GM10248 (cell line): ENCODE data around the gene GP1BB.

Source experiments
- CTCF ChIA-PET: fragments of 300-600 bp; sonication (Branson Sonifier 250); formaldehyde crosslinking; extraction: SDS; loops from one replicate; lab custom pipeline; 2021; ENCODE audit warnings: antibody characterized with exemption; lab: Yijun Ruan, JAX
- POLR2A ChIA-PET: fragments of 350-650 bp; sonication (Branson Sonifier 250); formaldehyde crosslinking; extraction: SDS; loops from one replicate; lab custom pipeline; 2020; ENCODE audit warnings: antibody characterized with exemption; lab: Yijun Ruan, JAX
- DNase-seq: peaks from one replicate; pipeline ENCODE4 v3.0.0; 2012; ENCODE audit errors: extremely low spot score
- TF ChIP-seq, protein P1 (sequence below): IDR thresholded peaks from 2 replicates; pipeline ENCODE4 v1.5.1; 2012; ENCODE audit warnings: mild to moderate bottlenecking, low read depth; ENCODE audit errors: extremely low read depth, missing control alignments, control extremely low read depth

The GP1BB gene

DNA sequence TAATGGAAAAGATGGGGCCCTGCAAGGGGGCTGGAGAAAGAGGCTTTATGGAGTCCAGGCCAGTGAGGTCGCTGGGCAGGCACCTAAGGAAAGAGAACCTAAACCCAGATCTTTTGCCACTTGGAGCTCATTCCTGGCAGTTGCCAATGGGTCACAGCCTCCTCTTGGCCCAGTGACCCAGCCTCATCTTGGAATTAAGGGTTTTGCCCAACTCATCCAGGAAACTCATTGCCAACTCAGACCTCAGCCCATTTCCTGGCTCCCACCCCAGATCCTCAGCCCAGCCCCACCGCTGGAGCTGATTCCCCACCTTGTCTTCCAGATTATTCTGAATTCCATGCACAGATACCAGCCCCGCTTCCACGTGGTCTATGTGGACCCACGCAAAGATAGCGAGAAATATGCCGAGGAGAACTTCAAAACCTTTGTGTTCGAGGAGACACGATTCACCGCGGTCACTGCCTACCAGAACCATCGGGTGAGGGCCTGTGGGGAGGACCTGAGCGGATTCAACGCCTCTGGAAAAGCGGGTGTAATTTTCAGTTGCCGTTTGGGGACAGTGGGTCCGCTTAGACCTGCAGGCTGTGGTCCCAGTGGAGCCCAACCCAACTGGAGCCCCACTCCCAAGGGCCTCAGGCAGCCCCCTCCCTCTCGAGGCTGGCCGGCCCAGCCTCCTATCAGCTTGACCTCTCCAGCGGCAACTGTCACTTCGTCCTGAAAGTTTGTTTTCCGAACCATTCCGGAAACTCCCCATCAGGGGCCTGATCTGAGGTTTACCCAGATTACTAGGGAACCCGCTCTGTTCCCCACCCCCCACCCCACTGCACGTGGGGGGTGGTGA, 41.5 kb downstream of the GP1BB start:
- DNase-seq, result no peak
- TF ChIP-seq, protein P1, sequence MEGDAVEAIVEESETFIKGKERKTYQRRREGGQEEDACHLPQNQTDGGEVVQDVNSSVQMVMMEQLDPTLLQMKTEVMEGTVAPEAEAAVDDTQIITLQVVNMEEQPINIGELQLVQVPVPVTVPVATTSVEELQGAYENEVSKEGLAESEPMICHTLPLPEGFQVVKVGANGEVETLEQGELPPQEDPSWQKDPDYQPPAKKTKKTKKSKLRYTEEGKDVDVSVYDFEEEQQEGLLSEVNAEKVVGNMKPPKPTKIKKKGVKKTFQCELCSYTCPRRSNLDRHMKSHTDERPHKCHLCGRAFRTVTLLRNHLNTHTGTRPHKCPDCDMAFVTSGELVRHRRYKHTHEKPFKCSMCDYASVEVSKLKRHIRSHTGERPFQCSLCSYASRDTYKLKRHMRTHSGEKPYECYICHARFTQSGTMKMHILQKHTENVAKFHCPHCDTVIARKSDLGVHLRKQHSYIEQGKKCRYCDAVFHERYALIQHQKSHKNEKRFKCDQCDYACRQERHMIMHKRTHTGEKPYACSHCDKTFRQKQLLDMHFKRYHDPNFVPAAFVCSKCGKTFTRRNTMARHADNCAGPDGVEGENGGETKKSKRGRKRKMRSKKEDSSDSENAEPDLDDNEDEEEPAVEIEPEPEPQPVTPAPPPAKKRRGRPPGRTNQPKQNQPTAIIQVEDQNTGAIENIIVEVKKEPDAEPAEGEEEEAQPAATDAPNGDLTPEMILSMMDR, result no peak
- CTCF ChIA-PET, result interaction anchor here (0.9 to 1.8 kb wide), 6 partner anchors 8 to 85 kb away, joined by 3 to 5 read pairs (median 3); no protein-coding TSS in a partner anchor
- POLR2A ChIA-PET, result no interaction called here

DNA sequence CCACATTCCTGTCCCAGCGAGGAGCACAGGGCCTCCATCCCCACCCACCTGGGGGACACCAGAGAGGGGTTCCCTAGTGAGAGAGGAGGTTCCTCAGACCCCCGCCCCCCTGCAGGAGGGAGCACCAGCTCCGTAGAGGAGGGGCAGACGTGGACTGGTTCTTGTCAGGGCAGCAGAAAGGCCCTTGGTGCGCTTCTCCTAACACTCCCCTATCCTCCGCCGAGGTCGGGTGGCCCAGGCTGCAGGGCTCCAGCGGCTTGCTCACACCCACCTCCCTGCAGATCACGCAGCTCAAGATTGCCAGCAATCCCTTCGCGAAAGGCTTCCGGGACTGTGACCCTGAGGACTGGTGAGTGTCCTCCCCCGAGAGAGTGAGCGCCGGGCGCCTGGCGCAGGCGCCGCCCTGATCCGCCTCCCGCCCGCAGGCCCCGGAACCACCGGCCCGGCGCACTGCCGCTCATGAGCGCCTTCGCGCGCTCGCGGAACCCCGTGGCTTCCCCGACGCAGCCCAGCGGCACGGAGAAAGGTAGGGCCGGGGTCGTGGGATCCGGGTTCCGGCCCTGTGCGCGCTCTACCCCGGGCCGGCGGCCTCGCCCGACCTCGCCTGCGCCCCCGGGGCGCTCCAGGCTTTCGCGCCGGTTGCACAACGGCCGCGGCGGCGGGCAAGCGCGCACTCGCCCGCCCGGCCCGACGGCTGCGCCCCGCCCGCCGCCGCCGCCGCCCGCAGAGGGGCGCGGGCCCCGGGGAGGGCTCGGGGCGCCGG, 42.3 kb downstream of the GP1BB start:
- ChIA-PET CTCF (no interaction called here), POLR2A (no interaction called here)
- TF ChIP-seq, protein P1, result no peak
- no peak for DNase-seq

DNA sequence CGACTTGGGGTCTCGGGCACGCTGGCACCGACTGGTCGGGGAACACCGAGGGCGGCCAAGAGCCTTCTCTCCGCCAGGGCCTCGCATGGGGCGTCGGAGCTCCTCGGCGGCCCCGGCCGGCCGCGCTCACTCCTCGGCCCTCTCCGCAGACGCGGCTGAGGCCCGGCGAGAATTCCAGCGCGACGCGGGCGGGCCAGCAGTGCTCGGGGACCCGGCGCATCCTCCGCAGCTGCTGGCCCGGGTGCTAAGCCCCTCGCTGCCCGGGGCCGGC, 42.8 kb downstream of the GP1BB start:
- TF ChIP-seq, protein P1, result no peak
- CTCF ChIA-PET, result no interaction called here
- DNase-seq, result no peak
- POLR2A ChIA-PET, result no interaction called here

DNA sequence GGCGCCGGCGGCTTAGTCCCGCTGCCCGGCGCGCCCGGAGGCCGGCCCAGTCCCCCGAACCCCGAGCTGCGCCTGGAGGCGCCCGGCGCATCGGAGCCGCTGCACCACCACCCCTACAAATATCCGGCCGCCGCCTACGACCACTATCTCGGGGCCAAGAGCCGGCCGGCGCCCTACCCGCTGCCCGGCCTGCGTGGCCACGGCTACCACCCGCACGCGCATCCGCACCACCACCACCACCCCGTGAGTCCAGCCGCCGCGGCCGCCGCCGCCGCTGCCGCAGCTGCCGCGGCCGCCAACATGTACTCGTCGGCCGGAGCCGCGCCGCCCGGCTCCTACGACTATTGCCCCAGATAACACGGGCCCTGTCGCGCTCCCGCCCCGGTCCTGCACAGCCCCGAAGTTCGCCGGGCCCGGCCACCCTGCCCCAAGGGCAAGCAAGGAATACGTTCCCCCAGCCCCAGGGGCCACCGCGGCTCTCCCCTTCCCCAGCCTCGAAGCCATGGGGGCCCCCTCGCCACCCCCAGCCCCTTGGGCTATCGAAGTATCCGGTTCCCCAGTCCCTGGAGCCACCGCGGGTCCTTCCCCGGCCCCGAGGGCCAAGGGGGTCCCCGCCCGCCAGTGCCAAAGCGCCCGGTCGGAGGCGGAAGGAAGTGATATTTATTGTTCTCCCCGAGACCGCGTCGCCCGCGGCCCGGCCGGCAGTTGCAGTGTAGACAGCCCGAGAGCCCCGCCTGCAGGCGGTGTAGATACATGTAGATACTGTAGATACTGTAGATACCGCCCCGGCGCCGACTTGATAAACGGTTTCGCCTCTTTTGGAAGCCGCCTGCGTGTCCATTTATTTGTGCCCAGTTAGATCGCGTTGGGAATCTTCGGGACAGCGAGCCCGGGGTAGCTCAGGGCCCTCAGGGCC, 43.4 kb downstream of the GP1BB start:
- DNase-seq, result no peak
- TF ChIP-seq, protein P1, result no peak
- POLR2A ChIA-PET, result no interaction called here
- CTCF ChIA-PET, result no interaction called here

DNA sequence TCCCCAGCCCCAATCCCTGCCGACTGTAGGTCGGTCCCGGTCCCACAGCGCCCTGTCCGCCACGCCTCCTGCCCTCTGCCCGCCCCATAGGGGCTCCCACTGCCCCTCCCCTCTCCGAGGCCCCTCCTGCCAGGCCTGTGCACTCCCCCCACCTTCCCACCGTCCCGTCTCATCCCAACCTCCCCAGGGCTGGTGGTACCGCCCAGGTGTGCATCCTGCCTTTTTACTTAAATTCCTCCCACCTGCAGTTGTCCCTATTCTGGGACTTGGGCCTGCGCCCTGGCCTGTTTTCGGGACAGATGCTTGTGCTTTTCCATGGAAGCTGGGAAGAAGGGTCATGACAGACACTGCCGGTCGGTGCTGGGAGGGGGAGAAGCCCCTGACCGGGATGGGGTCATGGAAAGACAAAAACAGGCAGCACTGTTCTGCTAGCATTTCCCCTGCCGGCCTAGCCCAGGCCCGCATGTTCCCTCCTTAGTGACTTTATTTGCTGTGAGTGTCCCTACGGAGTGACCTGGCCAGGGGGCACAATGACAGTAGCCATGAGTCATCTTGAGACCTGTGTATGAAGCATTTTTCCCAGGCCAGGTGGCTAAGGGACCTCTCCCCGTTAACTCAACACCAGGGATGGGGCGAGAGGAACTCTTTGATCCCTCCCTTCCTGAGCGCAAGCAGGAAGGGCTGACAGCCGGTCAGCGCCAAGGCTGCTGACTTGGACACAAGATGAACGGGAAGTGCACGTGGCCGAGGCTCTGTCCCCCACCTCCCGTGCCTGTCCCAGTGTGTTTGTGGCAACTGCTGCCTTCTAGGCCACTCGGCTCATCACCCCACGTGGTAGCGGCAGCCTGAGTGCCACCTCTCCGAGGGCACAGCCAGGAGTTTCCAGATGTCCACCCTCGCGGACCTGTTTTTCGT, 44.3 kb downstream of the GP1BB start:
- ChIA-PET POLR2A (no interaction called here), CTCF (no interaction called here)
- TF ChIP-seq, protein P1, result no peak
- no peak for DNase-seq
